Stimulated activated CD4-positive, alpha-beta T cell treated with anti-CD3 and anti-CD28 coated beads, Interleukin-4, amount 100 ng/mL, for 24 hours (primary cell): Measurements from ENCODE around the gene VAV3.

Source experiments
- DNase-seq: peaks from one replicate; pipeline ENCODE4 v3.0.0-alpha.2; 2020

Gene VAV3

DNA sequence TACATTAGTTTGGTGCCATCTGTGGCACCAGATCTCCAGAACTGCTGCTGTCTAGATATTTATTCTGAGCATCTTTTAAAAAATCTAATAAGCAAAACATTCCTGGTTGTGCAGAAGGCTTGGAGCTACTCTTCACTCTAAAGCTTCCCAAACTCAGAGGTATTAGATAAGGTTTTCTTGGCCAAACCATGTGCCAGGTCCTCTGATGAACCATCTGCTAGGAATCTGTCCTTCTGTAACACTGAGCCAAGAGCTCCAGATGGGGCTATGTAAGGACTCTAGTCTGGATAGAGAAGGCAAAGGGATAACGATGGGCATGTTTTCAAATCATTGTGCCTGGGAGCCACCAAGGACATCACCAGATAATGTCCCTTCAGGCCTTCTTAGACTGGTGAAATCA lies 413.5 kb downstream of the VAV3 start:
- DNase-seq, result no peak

DNA sequence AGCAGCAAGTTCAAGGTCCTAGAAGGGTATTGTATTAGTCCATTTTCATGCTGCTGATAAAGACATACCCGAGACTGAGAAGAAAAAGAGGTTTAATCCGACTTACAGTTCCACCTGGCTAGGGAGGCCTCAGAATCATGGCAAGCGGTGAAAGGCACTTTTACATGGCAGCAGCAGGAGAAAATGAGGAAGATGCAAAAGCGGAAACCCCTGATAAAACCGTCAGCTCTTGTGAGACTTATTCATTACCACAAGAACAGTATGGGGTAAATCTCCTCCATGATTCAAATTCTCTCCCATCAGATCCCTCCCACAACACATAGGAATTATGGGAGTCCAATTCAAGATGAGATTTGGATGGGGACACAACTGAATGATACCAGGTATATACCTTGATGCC lies 414.6 kb downstream of the VAV3 start:
- DNase-seq, result no peak

GRCh38 chr1:107549152-107549810 lies 415.7 kb downstream of the VAV3 start:
- DNase-seq, result no peak

DNA sequence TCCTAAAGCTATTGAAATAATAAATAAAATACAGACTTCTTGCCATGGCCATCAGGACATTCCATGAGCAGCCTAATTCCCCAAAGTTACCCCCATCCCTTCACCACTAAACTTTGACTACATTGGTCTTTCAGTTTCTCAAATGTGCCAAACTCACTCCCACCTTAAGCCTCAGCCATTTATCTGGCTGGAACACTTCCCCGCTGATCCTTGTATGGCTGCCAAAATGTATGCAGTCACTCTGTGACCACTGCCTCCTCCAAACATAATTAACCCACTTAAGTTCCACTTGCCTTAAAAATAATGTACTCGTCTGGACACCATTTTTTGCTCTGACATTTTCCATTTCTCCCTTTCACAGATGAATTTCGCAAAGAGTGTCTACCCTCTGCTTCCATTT lies 416.7 kb downstream of the VAV3 start:
- DNase-seq, result no peak

- no peak for DNase-seq
Measured at GRCh38 chr1:107547363-107548155, 417.4 kb downstream of the VAV3 start.

DNA sequence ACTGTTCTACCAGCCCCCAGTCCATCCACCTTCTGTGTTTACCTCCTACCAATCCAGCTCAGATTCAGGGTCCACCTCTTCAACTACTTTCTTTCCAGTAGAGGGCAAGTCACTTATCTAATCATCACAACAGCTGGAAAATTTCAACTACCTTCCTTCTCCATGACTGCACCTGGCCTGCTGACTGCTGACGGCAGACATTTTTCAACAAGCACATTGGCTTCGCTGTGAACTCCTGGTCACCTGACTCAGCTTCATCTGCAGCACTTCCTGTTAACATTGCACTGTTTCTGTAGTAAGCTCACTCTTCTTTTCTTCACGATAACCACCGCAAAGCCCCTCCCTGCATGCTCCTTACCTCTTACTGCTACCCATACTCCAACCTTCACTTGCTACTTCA lies 418.4 kb downstream of the VAV3 start:
- DNase-seq, result no peak

DNA sequence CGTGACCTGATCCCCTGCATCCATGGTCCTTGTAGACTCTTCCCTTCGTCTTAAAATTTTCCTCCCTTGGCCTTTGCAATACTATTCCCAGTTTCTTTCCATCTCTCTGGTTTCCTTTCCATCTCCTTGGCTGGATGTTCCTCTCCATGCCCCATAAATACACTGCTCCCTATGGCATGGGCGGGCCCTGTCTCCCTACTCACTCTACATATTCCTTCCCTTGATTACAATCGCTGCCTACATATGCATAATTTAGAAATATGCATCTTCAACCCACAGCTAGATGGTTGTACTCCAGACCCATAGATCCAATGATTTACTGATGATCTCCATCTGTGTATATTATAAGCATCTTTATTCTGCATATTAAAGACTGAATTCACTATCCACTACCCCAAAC lies 419.1 kb downstream of the VAV3 start:
- DNase-seq, result no peak

DNA sequence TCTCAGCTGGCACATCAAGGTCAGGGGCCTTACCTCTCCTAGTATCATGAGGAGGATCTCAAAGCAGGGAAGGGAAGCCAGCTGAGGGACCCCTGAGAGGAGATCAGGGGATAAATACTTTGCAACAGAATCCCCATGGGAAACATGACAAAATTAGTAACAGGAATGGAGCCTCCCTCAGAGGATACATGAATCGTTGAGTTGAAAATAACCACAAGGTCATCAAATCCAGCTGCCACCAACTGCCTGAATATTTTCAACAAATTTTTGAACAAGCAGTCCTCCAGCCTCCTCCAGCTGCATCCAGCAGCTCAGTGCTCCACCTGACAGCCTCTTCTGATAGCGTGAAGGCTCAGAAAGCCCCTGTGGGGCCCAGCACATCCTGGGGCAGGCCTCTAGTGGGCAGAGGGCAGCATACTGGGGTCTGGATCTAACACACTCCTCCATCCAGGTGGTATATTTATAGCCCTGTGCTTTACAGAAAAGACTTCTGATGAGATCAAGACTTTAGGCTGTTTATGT lies 419.9 kb downstream of the VAV3 start:
- no peak for DNase-seq

- DNase-seq, result no peak
Measured at GRCh38 chr1:107544285-107544684, 420.7 kb downstream of the VAV3 start.

- DNase-seq, result no peak
Measured at GRCh38 chr1:107541412-107541811, 423.6 kb downstream of the VAV3 start.

- no peak for DNase-seq
Measured at GRCh38 chr1:107538502-107538901, 426.5 kb downstream of the VAV3 start.

- DNase-seq, result no peak
Measured at GRCh38 chr1:107536266-107536665, 428.7 kb downstream of the VAV3 start.

- no peak for DNase-seq
Measured at GRCh38 chr1:107535091-107535490, 429.9 kb downstream of the VAV3 start.

DNA sequence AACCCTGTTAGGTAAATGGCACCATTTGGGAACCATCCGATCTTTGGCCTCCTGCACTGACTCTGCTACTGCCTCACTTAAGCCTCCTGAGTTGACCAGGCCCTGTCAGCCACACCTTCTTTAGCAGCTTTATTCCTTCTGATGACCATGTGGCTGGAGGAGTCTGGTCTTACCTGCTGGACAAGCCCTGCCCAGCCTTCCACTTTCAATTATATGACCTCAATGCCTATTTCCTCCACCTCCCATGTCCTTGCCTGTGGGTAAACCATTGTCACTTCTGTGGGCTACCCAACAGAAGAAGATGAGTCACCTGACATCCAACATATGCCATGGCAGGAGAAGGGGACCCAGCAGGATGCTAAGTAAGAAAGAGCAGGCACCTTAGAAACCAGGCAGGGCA lies 430.3 kb downstream of the VAV3 start:
- no peak for DNase-seq

GRCh38 chr1:107533436-107533835 lies 431.5 kb downstream of the VAV3 start:
- no peak for DNase-seq

GRCh38 chr1:107532318-107532717 lies 432.7 kb downstream of the VAV3 start:
- DNase-seq, result no peak

DNA sequence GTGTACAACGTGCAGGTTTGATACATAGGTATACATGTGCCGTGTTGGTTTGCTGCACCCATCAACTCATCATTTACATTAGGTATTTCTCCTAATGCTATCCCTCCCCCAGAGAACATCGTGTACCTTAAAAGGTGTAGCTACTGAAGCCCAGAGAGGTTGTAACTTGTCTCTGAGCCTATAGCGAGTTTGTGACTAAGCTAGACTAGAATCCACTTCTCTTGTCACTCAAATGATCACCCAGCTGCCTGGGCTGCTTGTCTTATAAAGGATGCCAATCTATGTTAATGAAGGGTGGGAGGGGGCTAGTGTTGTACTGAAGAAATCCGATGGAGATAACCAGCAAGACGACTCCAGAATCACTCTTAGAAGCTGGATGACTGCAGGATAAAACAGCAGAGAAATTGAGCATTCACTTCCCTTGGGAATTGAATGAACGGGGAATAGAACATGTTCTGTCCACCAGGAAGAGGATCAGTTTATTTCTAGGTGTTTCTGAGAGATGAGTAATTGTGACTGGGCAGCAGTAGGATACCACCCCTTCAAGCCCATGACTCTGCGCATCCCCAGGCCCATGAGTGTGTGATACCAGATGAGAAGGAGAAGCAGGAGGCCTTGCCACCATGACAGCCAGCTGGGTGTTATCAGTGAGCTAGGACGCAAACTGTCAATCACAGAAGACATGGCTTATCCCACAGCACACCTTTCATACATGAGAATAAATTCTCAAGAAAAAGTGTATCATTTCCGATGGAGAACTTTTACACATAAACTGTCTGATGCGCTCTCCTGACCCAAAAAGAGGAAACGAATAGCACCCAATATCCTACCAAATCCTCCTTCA lies 433.7 kb downstream of the VAV3 start:
- no peak for DNase-seq

- no peak for DNase-seq
Measured at GRCh38 chr1:107530543-107530942, 434.4 kb downstream of the VAV3 start.

- no peak for DNase-seq
Measured at GRCh38 chr1:107529511-107530149, 435.4 kb downstream of the VAV3 start.

DNA sequence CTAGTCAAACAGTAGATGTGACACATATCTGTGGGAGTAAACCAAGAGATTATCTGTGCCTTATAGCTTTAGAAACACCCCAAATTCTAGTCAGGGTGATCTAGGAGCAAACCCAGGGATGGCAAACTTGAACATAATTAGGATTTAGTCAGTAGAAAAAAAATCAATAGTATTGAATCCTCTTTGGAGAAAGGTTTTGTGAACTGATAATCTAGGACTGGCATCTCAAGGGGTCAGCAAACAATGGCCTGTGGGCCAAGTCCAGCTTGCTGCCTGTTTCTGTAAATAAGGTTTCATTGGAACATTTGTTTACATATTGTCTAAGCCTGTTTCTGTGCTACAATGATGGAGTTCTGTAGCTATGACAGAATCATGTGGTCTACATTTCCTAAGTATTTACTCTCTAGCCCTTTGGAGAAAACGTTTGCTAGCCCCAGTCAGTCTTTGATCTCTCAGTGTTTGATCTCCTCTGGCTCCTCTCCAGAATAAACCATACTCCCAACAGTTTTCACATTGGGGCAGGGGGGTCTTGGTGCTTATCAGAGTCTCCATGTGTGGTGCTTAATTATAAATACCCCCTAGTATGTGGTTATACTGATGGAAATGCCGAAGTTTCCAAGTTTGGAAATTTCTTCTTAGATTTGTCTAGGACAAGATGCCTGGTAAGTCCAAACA lies 438.3 kb downstream of the VAV3 start:
- DNase-seq, result no peak

DNA sequence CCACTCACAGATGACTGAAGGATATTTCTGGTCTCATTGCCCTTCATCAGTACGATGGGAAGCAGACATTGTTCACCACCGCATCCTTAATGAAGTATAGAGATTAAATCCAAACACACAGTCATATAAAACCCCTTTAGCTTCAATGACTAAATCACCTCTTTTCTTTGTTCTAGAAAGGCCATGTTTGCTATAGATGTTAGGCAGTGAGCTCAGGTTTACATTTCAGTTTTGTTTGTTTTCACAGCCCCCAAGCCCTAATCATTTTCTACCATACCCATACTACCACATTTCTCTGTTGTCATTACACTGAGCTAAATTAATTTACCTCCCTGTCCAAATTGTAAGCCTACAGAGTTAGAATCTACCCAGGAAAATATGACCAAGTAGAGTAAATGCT lies 439.0 kb downstream of the VAV3 start:
- DNase-seq, result no peak

- DNase-seq, result no peak
Measured at GRCh38 chr1:107525145-107525544, 439.8 kb downstream of the VAV3 start.
